Nephron (organoid): ENCODE data around the gene VPREB3.
"Not testable (repeated sequence)": the region's sequence is repeated elsewhere in the genome, so short reads cannot be mapped to it uniquely, and the experiment has no call there.

Source experiments
- H3K27ac Mint-ChIP-seq, 3 experiments: 2 replicates each; pipeline ENCODE4 v1.8.0; 2020; ENCODE audit warnings: mixed read lengths in 3 of 3, mild to moderate bottlenecking in 2 of 3, moderate library complexity in 1 of 3
- H3K27me3 Mint-ChIP-seq: 2 replicates; pipeline ENCODE4 v1.8.0; 2021; ENCODE audit warnings: low read depth, mild to moderate bottlenecking, moderate library complexity, mixed read lengths
- H3K36me3 Mint-ChIP-seq: 2 replicates; pipeline ENCODE4 v1.8.0; 2020; ENCODE audit warnings: low read depth, mixed read lengths
- H3K4me1 Mint-ChIP-seq: 2 replicates; pipeline ENCODE4 v1.8.0; 2020; ENCODE audit warnings: mixed read lengths
- H3K4me3 Mint-ChIP-seq, 3 experiments: 2 replicates each; pipeline ENCODE4 v1.8.0; 2020; ENCODE audit warnings: mild to moderate bottlenecking in 3 of 3, mixed read lengths in 3 of 3, moderate library complexity in 2 of 3
- H3K9me3 Mint-ChIP-seq: 2 replicates; pipeline ENCODE4 v1.8.0; 2020; ENCODE audit warnings: mixed read lengths
- CTCF ChIP-seq, 3 experiments: fragments of 200-600 bp; sonication (generic); IDR thresholded peaks; one replicate each; pipeline ENCODE4 v1.5.0; 2021; ENCODE audit warnings: antibody characterized with exemption in 3 of 3; ENCODE audit not compliant: unreplicated experiment in 3 of 3

Gene VPREB3

GRCh38 chr22:23745791-23746190 is 8.4 kb downstream of the VPREB3 start:
- Mint-ChIP-seq H3K27ac (no peak overlapping the region), H3K9me3 (no peaks in the 10 kb centered on the region), H3K36me3 (peaks cover 37% of the 10 kb centered on the region), H3K4me1 (peaks cover 40% of the 10 kb centered on the region), H3K4me3 (no peak overlapping the region), H3K27me3 (no peaks in the 10 kb centered on the region)
- no peak for TF ChIP-seq CTCF (IDR thresholded peaks at IDR 0.05; ENCODE audit: unreplicated experiment in 3 of 3)

DNA sequence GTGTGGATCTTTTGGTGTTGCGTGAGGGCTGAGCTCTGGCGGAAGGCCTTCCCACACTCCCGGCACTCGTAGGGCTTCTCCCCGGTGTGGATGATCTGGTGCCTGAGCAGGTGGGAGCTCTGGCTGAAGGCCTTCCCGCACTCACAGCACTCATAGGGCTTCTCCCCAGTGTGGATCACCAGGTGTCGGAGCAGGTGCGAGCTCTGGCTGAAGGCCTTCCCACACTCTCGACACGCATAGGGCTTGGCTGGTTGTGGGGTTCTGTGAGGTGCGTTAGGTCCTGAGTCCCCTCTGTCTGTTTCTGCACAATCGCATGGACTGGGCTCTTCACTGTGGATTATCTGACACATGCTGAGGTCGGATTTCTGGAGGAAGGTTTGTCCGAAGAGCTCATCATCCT is 9.7 kb downstream of the VPREB3 start:
- no peaks in the 10 kb centered on the region for H3K27me3 Mint-ChIP-seq
- no peaks in the 10 kb centered on the region for H3K9me3 Mint-ChIP-seq

DNA sequence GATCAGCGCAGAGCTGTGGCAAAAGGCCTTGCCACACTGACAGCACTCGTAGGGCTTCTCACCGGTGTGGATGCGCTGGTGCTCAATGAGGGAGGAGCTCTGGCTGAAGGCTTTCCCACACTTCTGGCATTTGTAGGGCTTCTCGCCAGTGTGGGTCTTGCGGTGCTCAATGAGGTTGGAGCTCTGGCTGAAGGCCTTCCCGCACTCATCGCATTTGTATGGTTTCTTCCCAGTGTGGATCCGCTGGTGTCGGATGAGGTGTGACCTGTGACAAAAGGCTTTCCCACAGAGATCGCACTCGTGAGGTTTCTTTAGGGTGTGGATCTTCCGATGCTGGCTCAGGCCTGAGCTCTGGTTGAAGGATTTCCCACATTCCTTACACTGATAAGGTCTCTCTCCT is 10.2 kb downstream of the VPREB3 start:
- no peak for TF ChIP-seq CTCF (IDR thresholded peaks at IDR 0.05; ENCODE audit: unreplicated experiment in 3 of 3)
- Mint-ChIP-seq H3K27ac (peak overlapping the region in 1 of 3 experiments; percentile 92), H3K27me3 (no peaks in the 10 kb centered on the region), H3K36me3 (peaks cover 38% of the 10 kb centered on the region), H3K9me3 (no peaks in the 10 kb centered on the region), H3K4me3 (no peak overlapping the region), H3K4me1 (peaks cover 28% of the 10 kb centered on the region)

More for the DNA sequence above, 9.7 kb downstream of the VPREB3 start:
- Mint-ChIP-seq H3K4me1 (peaks cover 29% of the 10 kb centered on the region), H3K27ac (peak overlapping the region in 1 of 3 experiments; percentile 92), H3K36me3 (peaks cover 38% of the 10 kb centered on the region), H3K4me3 (no peak overlapping the region)
- TF ChIP-seq CTCF (IDR thresholded peaks at IDR 0.05; ENCODE audit: unreplicated experiment in 3 of 3), result no peak

- peak overlapping the region in 2 of 3 experiments; percentile 83 to 92 for H3K27ac Mint-ChIP-seq
- peaks cover 43% of the 10 kb centered on the region for H3K36me3 Mint-ChIP-seq
- H3K9me3 Mint-ChIP-seq, result no peaks in the 10 kb centered on the region
- peaks cover 28% of the 10 kb centered on the region for H3K4me1 Mint-ChIP-seq
- H3K4me3 Mint-ChIP-seq, result peak overlapping the region in 1 of 3 experiments; percentile 18
- H3K27me3 Mint-ChIP-seq, result no peaks in the 10 kb centered on the region
- no peak for TF ChIP-seq CTCF (IDR thresholded peaks at IDR 0.05; ENCODE audit: unreplicated experiment in 3 of 3)
Observed at GRCh38 chr22:23743303-23743705, 10.9 kb downstream of the VPREB3 start.

- H3K36me3 Mint-ChIP-seq, result peaks cover 43% of the 10 kb centered on the region
- peak overlapping the region in 2 of 3 experiments; percentile 83 to 92 for H3K27ac Mint-ChIP-seq
- no peaks in the 10 kb centered on the region for H3K27me3 Mint-ChIP-seq
- H3K9me3 Mint-ChIP-seq, result no peaks in the 10 kb centered on the region
- H3K4me3 Mint-ChIP-seq, result no peak overlapping the region
- H3K4me1 Mint-ChIP-seq, result peaks cover 28% of the 10 kb centered on the region
- TF ChIP-seq CTCF (IDR thresholded peaks at IDR 0.05; ENCODE audit: unreplicated experiment in 3 of 3), result no peak
Observed at GRCh38 chr22:23742505-23743264, 11.5 kb downstream of the VPREB3 start.

GRCh38 chr22:23737696-23738095 is 16.5 kb downstream of the VPREB3 start:
- Mint-ChIP-seq H3K4me3 (no peak overlapping the region), H3K4me1 (peaks cover 5% of the 10 kb centered on the region), H3K9me3 (no peaks in the 10 kb centered on the region), H3K27ac (no peak overlapping the region), H3K27me3 (peaks cover 3% of the 10 kb centered on the region), H3K36me3 (peaks cover 9% of the 10 kb centered on the region)
- TF ChIP-seq CTCF (IDR thresholded peaks at IDR 0.05; ENCODE audit: unreplicated experiment in 3 of 3), result no peak

DNA sequence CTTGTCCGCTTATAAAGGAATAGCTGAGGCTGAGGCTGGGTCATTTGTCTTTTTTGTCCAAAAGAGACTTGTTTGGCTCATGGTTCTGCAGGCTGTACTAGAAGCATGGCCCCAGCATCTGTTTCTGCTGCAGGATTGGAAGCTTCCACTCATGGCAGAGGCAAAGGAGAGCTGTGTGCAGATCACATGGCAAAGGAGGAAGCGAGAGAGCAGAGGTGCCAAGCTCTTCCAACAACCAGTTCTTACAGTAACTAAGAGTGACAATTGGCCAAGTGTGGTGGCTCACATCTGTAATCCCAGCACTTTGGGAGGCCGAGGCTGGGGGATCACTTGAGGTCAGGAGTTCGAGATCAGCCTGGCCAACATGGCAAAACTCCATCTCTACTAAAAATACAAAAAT is 26.1 kb downstream of the VPREB3 start:
- not testable (repeated sequence) for H3K27me3 Mint-ChIP-seq, H3K9me3 Mint-ChIP-seq, H3K27ac Mint-ChIP-seq, H3K4me3 Mint-ChIP-seq, H3K4me1 Mint-ChIP-seq, H3K36me3 Mint-ChIP-seq
